Panc1 (cell line): Measurements from ENCODE around the gene FOXO1. TPM values are rescaled to one million over a fixed set of nuclear protein-coding genes. Genes with fewer than 3 reads are reported as not detected.

Experiments used
- ATAC-seq: fragments of 200-7000 bp; cut with Tn5 transposase; 2 replicates; pipeline ENCODE4 v1.9.1; 2020; ENCODE audit warnings: mild to moderate bottlenecking, moderate library complexity
- BruUV-seq: library from RNA; stranded (reverse); fragments of 400-500 nt; replicated peaks from 2 replicates; lab custom pipeline; 2021; lab: Mats Ljungman, UMichigan
- CTCF ChIA-PET: fragments of 300-600 bp; sonication (Branson Sonifier 250); formaldehyde crosslinking; loops from one replicate; lab custom pipeline; 2022; ENCODE audit warnings: antibody characterized with exemption; lab: Charles Lee
- POLR2A ChIA-PET: fragments of 300-600 bp; sonication (Branson Sonifier 250); formaldehyde crosslinking; loops from one replicate; lab custom pipeline; 2022; ENCODE audit warnings: antibody characterized with exemption; lab: Charles Lee
- DNase-seq: peaks from one replicate; pipeline ENCODE4 v3.0.0-alpha.2; 2010; ENCODE audit warnings: low read depth, low spot score
- H3K27ac ChIP-seq: 2 replicates; pipeline ENCODE4 v1.5.1; 2011; ENCODE audit warnings: mild to moderate bottlenecking, low read length, inconsistent platforms
- H3K27me3 ChIP-seq: fragments of 200-500 bp; sonication (Bioruptor generic); 2 replicates; pipeline ENCODE4 v1.6.0; 2014; ENCODE audit warnings: low read length, inconsistent platforms; ENCODE audit not compliant: control insufficient read depth, insufficient read depth
- H3K36me3 ChIP-seq: fragments of 200-500 bp; sonication (Bioruptor generic); 2 replicates; pipeline ENCODE4 v1.5.1; 2014; ENCODE audit warnings: inconsistent platforms, mild to moderate bottlenecking, low read length, moderate library complexity; ENCODE audit not compliant: control insufficient read depth, insufficient read depth
- H3K4me1 ChIP-seq: 2 replicates; pipeline ENCODE4 v1.5.1; 2011; ENCODE audit warnings: inconsistent platforms, mild to moderate bottlenecking, low read length, moderate library complexity; ENCODE audit not compliant: control insufficient read depth, insufficient read depth
- H3K4me3 ChIP-seq, 2 experiments: 2 replicates each; pipeline ENCODE4 v1.5.1; 2011 to 2012; ENCODE audit warnings: low read depth in 2 of 2, low read length in 2 of 2, mild to moderate bottlenecking in 2 of 2, inconsistent platforms in 1 of 2, moderate library complexity in 1 of 2
- H3K9me3 ChIP-seq: fragments of 200-500 bp; sonication (Bioruptor generic); 2 replicates; pipeline ENCODE4 v1.5.1; 2014; ENCODE audit warnings: low read depth, mild to moderate bottlenecking, inconsistent platforms, low read length, moderate library complexity; ENCODE audit not compliant: control insufficient read depth, insufficient read depth
- POLR2AphosphoS5 ChIP-seq: IDR thresholded peaks from 2 replicates; pipeline ENCODE4 v1.6.1; 2012; ENCODE audit warnings: mild to moderate bottlenecking, low read depth, low read length, moderate library complexity
- SIN3A ChIP-seq: IDR thresholded peaks from 2 replicates; pipeline ENCODE4 v1.6.1; 2012; ENCODE audit warnings: low read depth, mild to moderate bottlenecking, low read length, moderate library complexity, borderline replicate concordance; ENCODE audit not compliant: insufficient read depth
- TCF7L2 ChIP-seq: IDR thresholded peaks from 2 replicates; pipeline ENCODE4 v1.6.1; 2011; ENCODE audit warnings: mild to moderate bottlenecking, low read depth, low read length, inconsistent platforms
- in situ Hi-C: cut with HindIII; loops from 2 replicates; pipeline ENCODE4 v1.10.0; 2016; ENCODE audit warnings: low sequenced_read_pairs, low pct_unique_long_range_greater_than_20kb
- intact Hi-C: fragments of 100-400 bp; cut with micrococcal nuclease; formaldehyde crosslinking; loops from one replicate; pipeline ENCODE4 v1.10.0; 2022; ENCODE audit not compliant: unreplicated experiment
- total RNA-seq: library from RNA; stranded (reverse); gene quantifications from one replicate; pipeline ENCODE4 v1.2.1, GENCODE V29; 2021; ENCODE audit not compliant: unreplicated experiment
- TF ChIP-seq, protein P1 (sequence below): fragments of 450-650 bp; IDR thresholded peaks from 2 replicates; pipeline ENCODE4 v1.5.1; 2017; ENCODE audit warnings: mild to moderate bottlenecking
- TF ChIP-seq, protein P2 (sequence below), 2 experiments: IDR thresholded peaks; 2 replicates each; pipeline ENCODE4 v1.6.1; 2011 to 2012; ENCODE audit warnings: low read depth in 2 of 2, control low read depth in 1 of 2, low read length in 1 of 2, mild to moderate bottlenecking in 1 of 2, moderate library complexity in 1 of 2; ENCODE audit not compliant: insufficient read depth in 1 of 2

Gene FOXO1
- total RNA-seq, 1 experiment from 2014 or later, result 2.1 TPM

DNA sequence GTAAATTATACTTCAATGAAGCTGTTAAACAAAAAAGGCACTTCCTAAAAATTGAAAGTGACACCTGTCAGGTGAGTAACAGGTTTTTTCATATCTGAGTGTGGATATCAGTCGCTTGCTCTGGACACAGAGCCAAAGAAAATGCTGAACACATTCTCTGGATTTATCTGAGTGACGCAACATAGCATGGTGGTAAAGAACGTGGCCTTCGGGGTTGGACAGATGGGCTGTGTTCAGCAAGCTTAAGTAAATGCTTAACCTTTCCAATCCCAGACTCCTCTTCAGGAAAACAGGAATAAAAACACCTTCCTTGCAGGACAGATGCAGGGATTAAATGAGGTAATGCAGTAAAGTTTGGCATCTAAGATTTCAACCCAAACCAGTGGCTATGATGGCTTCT is 132.0 kb downstream of the FOXO1 start:
- Histone ChIP-seq H3K4me3 (no peak overlapping the region), H3K36me3 (no peaks in the 10 kb centered on the region), H3K27me3 (no peaks in the 10 kb centered on the region), H3K27ac (no peak overlapping the region), H3K9me3 (no peaks in the 10 kb centered on the region), H3K4me1 (no peaks in the 10 kb centered on the region)
- intact Hi-C loops (no loop called here), in situ Hi-C loops (no loop called here)
- TF ChIP-seq SIN3A, result no peak
- ATAC-seq (no peak), DNase-seq (no peak)
- BruUV-seq, result no TSS peak
- ChIA-PET CTCF (no interaction called here), POLR2A (no interaction called here)

DNA sequence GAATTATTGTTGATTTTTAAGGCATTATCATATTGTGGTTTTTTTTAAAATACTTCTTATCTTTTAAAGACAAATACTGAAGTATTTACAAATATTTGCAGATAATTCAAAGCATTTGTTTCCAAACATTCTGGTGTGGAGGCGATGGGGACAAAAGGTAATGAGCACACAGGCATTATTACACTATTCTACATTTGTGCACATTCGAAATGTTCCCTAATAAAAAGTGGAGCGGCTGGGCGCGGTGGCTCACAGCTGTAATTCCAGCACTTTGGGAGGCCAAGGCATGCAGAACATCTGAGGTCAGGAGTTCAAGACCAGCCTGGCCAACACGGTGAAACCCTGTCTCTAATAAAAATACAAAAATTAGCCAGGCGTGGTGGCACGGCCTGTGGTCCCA is 133.4 kb downstream of the FOXO1 start:
- in situ Hi-C loops (no loop called here), intact Hi-C loops (no loop called here)
- POLR2A ChIA-PET, result no interaction called here
- Histone ChIP-seq H3K4me3 (no peak overlapping the region), H3K27ac (no peak overlapping the region), H3K9me3 (no peaks in the 10 kb centered on the region), H3K4me1 (no peaks in the 10 kb centered on the region), H3K27me3 (no peaks in the 10 kb centered on the region), H3K36me3 (no peaks in the 10 kb centered on the region)
- no peak for TF ChIP-seq POLR2AphosphoS5
- no peak for TF ChIP-seq TCF7L2
- no peak for TF ChIP-seq SIN3A
- TF ChIP-seq, protein P1, sequence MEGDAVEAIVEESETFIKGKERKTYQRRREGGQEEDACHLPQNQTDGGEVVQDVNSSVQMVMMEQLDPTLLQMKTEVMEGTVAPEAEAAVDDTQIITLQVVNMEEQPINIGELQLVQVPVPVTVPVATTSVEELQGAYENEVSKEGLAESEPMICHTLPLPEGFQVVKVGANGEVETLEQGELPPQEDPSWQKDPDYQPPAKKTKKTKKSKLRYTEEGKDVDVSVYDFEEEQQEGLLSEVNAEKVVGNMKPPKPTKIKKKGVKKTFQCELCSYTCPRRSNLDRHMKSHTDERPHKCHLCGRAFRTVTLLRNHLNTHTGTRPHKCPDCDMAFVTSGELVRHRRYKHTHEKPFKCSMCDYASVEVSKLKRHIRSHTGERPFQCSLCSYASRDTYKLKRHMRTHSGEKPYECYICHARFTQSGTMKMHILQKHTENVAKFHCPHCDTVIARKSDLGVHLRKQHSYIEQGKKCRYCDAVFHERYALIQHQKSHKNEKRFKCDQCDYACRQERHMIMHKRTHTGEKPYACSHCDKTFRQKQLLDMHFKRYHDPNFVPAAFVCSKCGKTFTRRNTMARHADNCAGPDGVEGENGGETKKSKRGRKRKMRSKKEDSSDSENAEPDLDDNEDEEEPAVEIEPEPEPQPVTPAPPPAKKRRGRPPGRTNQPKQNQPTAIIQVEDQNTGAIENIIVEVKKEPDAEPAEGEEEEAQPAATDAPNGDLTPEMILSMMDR, result no peak
- TF ChIP-seq, protein P2, sequence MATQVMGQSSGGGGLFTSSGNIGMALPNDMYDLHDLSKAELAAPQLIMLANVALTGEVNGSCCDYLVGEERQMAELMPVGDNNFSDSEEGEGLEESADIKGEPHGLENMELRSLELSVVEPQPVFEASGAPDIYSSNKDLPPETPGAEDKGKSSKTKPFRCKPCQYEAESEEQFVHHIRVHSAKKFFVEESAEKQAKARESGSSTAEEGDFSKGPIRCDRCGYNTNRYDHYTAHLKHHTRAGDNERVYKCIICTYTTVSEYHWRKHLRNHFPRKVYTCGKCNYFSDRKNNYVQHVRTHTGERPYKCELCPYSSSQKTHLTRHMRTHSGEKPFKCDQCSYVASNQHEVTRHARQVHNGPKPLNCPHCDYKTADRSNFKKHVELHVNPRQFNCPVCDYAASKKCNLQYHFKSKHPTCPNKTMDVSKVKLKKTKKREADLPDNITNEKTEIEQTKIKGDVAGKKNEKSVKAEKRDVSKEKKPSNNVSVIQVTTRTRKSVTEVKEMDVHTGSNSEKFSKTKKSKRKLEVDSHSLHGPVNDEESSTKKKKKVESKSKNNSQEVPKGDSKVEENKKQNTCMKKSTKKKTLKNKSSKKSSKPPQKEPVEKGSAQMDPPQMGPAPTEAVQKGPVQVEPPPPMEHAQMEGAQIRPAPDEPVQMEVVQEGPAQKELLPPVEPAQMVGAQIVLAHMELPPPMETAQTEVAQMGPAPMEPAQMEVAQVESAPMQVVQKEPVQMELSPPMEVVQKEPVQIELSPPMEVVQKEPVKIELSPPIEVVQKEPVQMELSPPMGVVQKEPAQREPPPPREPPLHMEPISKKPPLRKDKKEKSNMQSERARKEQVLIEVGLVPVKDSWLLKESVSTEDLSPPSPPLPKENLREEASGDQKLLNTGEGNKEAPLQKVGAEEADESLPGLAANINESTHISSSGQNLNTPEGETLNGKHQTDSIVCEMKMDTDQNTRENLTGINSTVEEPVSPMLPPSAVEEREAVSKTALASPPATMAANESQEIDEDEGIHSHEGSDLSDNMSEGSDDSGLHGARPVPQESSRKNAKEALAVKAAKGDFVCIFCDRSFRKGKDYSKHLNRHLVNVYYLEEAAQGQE (IDR thresholded peaks at IDR 0.05; ENCODE audit: insufficient read depth in 1 of 2, low read depth in 2 of 2, low read length in 1 of 2), result no peak
- ATAC-seq (no peak), DNase-seq (no peak)
- CTCF ChIA-PET, result no interaction called here
- BruUV-seq, result no TSS peak

DNA sequence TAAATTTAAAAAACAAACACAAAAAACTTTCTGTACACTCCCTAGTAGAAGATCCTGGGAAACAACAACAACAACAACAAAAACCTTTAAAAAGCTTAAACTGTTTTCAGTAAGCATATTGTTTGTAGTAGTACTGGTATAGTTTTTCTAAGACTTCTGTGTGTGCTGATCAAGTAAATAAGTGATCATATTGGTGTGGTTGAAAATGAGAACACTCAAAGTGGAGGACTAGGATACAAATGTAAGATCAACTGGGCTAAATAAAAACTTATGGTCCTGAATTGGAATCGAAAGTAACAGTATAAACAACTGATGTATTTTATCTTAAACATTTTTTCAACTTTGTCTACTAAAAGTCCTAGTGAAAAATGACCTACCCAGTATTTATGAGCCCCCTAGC is 135.5 kb downstream of the FOXO1 start:
- no peak overlapping the region for H3K27ac ChIP-seq
- ChIA-PET POLR2A (no interaction called here), CTCF (no interaction called here)
- no peaks in the 10 kb centered on the region for H3K4me1 ChIP-seq
- intact Hi-C loops (no loop called here), in situ Hi-C loops (no loop called here)
- BruUV-seq, result no TSS peak
- TF ChIP-seq TCF7L2 (no peak), SIN3A (no peak), POLR2AphosphoS5 (no peak)
- TF ChIP-seq, protein P1, result no peak
- TF ChIP-seq, protein P2 (IDR thresholded peaks at IDR 0.05; ENCODE audit: insufficient read depth in 1 of 2, low read depth in 2 of 2, low read length in 1 of 2), result no peak
- H3K9me3 ChIP-seq, result no peaks in the 10 kb centered on the region
- H3K36me3 ChIP-seq, result no peaks in the 10 kb centered on the region
- no peak for DNase-seq
- no peak for ATAC-seq
- no peak overlapping the region for H3K4me3 ChIP-seq
- H3K27me3 ChIP-seq, result no peaks in the 10 kb centered on the region
